GM21528 (cell line): ENCODE measurements around the gene TNFSF13.
"Not testable (repeated sequence)": the region's sequence is repeated elsewhere in the genome, so short reads cannot be mapped to it uniquely, and the experiment has no call there.

Experiments used
- ATAC-seq: cut with Tn5 transposase; IDR thresholded peaks from one replicate; pipeline ENCODE4 v1.9.1; 2021; ENCODE audit warnings: mild to moderate bottlenecking, moderate library complexity; ENCODE audit not compliant: unreplicated experiment, low FRiP score

Gene TNFSF13

GRCh38 chr17:7589204-7589868 is 30.8 kb downstream of the TNFSF13 start:
- ATAC-seq = no peak

GRCh38 chr17:7589891-7590691 is 31.5 kb downstream of the TNFSF13 start, which contains the start of gene SOX15:
SOX15 (minus strand) TSS chr17:7590094; CDS start chr17:7589676, 418 bp downstream.
- no peak for ATAC-seq

GRCh38 chr17:7590743-7591142 is 32.2 kb downstream of the TNFSF13 start:
- ATAC-seq = no peak

GRCh38 chr17:7591596-7591995 is 33.0 kb downstream of the TNFSF13 start:
- no peak for ATAC-seq

- ATAC-seq = no peak
Observed at GRCh38 chr17:7592422-7593021, 34.0 kb downstream of the TNFSF13 start.

GRCh38 chr17:7593296-7593695 is 34.7 kb downstream of the TNFSF13 start:
- ATAC-seq = no peak

- ATAC-seq = not testable (repeated sequence)
Observed at GRCh38 chr17:7597561-7597960, 39.0 kb downstream of the TNFSF13 start.

- no peak for ATAC-seq
Observed at GRCh38 chr17:7606280-7606679, 47.7 kb downstream of the TNFSF13 start.

GRCh38 chr17:7610641-7611040 is 52.1 kb downstream of the TNFSF13 start:
- no peak for ATAC-seq
